NCI-H1092 (cell line): ENCODE results near the gene TTC28.
A peak's percentile ranks its signal among the peaks of the same experiment; 100 is the strongest.
"Not testable (repeated sequence)": the region's sequence is repeated elsewhere in the genome, so short reads cannot be mapped to it uniquely, and the experiment has no call there.

ENCODE experiments used
- DNase-seq: peaks from one replicate; lab custom pipeline; 2025; lab: John Stamatoyannopoulos, UW

TTC28 gene

GRCh38 chr22:28406246-28406645 lies 273.4 kb downstream of the TTC28 start:
- DNase-seq, result no peak

GRCh38 chr22:28405588-28405987 lies 274.1 kb downstream of the TTC28 start:
- no peak for DNase-seq

- DNase-seq, result no peak
Observed at GRCh38 chr22:28402539-28402938, 277.1 kb downstream of the TTC28 start.

GRCh38 chr22:28402060-28402459 lies 277.6 kb downstream of the TTC28 start:
- no peak for DNase-seq

- no peak for DNase-seq
Observed at GRCh38 chr22:28398981-28399380, 280.7 kb downstream of the TTC28 start.

- no peak for DNase-seq
Observed at GRCh38 chr22:28398355-28398754, 281.3 kb downstream of the TTC28 start.

GRCh38 chr22:28397306-28397705 lies 282.3 kb downstream of the TTC28 start:
- DNase-seq, result no peak

GRCh38 chr22:28395920-28396753 lies 283.5 kb downstream of the TTC28 start:
- DNase-seq, result no peak

- no peak for DNase-seq
Observed at GRCh38 chr22:28395520-28395919, 284.1 kb downstream of the TTC28 start.

- peak; percentile 28 for DNase-seq
Observed at GRCh38 chr22:28394513-28395110, 285.0 kb downstream of the TTC28 start.

GRCh38 chr22:28381429-28382167 lies 298.0 kb downstream of the TTC28 start:
- no peak for DNase-seq

- no peak for DNase-seq
Observed at GRCh38 chr22:28379951-28380350, 299.7 kb downstream of the TTC28 start.

GRCh38 chr22:28379075-28379779 lies 300.4 kb downstream of the TTC28 start:
- no peak for DNase-seq

GRCh38 chr22:28375761-28376534 lies 303.7 kb downstream of the TTC28 start:
- no peak for DNase-seq

GRCh38 chr22:28373831-28374230 lies 305.8 kb downstream of the TTC28 start:
- DNase-seq, result no peak

GRCh38 chr22:28369854-28370253 lies 309.8 kb downstream of the TTC28 start:
- DNase-seq, result no peak

GRCh38 chr22:28366856-28367255 lies 312.8 kb downstream of the TTC28 start:
- no peak for DNase-seq

- DNase-seq, result no peak
Observed at GRCh38 chr22:28365371-28365770, 314.3 kb downstream of the TTC28 start.

- not testable (repeated sequence) for DNase-seq
Observed at GRCh38 chr22:28364105-28364504, 315.5 kb downstream of the TTC28 start.

- DNase-seq, result no peak
Observed at GRCh38 chr22:28360939-28361338, 318.7 kb downstream of the TTC28 start.

- DNase-seq, result no peak
Observed at GRCh38 chr22:28358312-28358711, 321.3 kb downstream of the TTC28 start.
